GM19099 (cell line): ENCODE measurements around the gene C10orf120.

Experiments
- POLR2A ChIP-seq: IDR thresholded peaks from 3 replicates; pipeline ENCODE4 v1.6.1; 2011; ENCODE audit warnings: low read depth; ENCODE audit not compliant: insufficient read length; ENCODE audit errors: extremely low read depth

The C10orf120 gene

GRCh38 chr10:122709971-122710370 is 10.3 kb upstream of the C10orf120 start:
- TF ChIP-seq POLR2A = no peak

GRCh38 chr10:122707535-122707934 is 7.9 kb upstream of the C10orf120 start:
- no peak for TF ChIP-seq POLR2A

GRCh38 chr10:122706947-122707346 is 7.3 kb upstream of the C10orf120 start:
- TF ChIP-seq POLR2A = no peak

- TF ChIP-seq POLR2A = no peak
Measured at GRCh38 chr10:122706467-122706866, 6.8 kb upstream of the C10orf120 start.

- TF ChIP-seq POLR2A = no peak
Measured at GRCh38 chr10:122703483-122704448, 4.1 kb upstream of the C10orf120 start.

- no peak for TF ChIP-seq POLR2A
Measured at GRCh38 chr10:122702275-122702674, 2.6 kb upstream of the C10orf120 start.

- no peak for TF ChIP-seq POLR2A
Measured at GRCh38 chr10:122701652-122702051, 2.0 kb upstream of the C10orf120 start.

GRCh38 chr10:122696687-122697086 is 3.0 kb downstream of the C10orf120 start:
- TF ChIP-seq POLR2A = no peak

- TF ChIP-seq POLR2A = no peak
Measured at GRCh38 chr10:122692744-122693143, 6.9 kb downstream of the C10orf120 start.

GRCh38 chr10:122689146-122689820 is 10.4 kb downstream of the C10orf120 start:
- TF ChIP-seq POLR2A = no peak

GRCh38 chr10:122688293-122688989 is 11.2 kb downstream of the C10orf120 start:
- TF ChIP-seq POLR2A = no peak

- no peak for TF ChIP-seq POLR2A
Measured at GRCh38 chr10:122682522-122682921, 17.1 kb downstream of the C10orf120 start.

GRCh38 chr10:122678266-122678665 is 21.4 kb downstream of the C10orf120 start:
- no peak for TF ChIP-seq POLR2A

GRCh38 chr10:122675278-122675677 is 24.4 kb downstream of the C10orf120 start:
- TF ChIP-seq POLR2A = no peak

GRCh38 chr10:122674781-122675180 is 24.9 kb downstream of the C10orf120 start:
- TF ChIP-seq POLR2A = no peak

GRCh38 chr10:122673731-122674130 is 25.9 kb downstream of the C10orf120 start:
- TF ChIP-seq POLR2A = no peak

- TF ChIP-seq POLR2A = no peak
Measured at GRCh38 chr10:122673269-122673668, 26.4 kb downstream of the C10orf120 start.
